Caki2 (cell line): ENCODE results near the gene ZNF804A. TPM values are rescaled to one million over a fixed set of nuclear protein-coding genes. Genes with fewer than 3 reads are reported as not detected.
"Not testable (repeated sequence)": the region's sequence is repeated elsewhere in the genome, so short reads cannot be mapped to it uniquely, and the experiment has no call there.

ENCODE experiments used
- DNase-seq: peaks from one replicate; pipeline ENCODE4 v3.0.0-alpha.2; 2015; ENCODE audit warnings: low read depth
- in situ Hi-C: cut with HindIII; loops from 2 replicates; pipeline ENCODE4 v1.10.0; 2016; ENCODE audit warnings: low sequenced_read_pairs, low pct_unique_long_range_greater_than_20kb, mixed read lengths
- total RNA-seq: library from RNA; depleted of rRNA; stranded (reverse); fragments of >200 nt; shearing (Covaris generic); gene quantifications from 2 replicates; pipeline ENCODE4 v1.2.3, GENCODE V29; 2014; ENCODE audit warnings: low replicate concordance

Gene ZNF804A
- total RNA-seq, 1 experiment from 2014 or later: not detected

DNA sequence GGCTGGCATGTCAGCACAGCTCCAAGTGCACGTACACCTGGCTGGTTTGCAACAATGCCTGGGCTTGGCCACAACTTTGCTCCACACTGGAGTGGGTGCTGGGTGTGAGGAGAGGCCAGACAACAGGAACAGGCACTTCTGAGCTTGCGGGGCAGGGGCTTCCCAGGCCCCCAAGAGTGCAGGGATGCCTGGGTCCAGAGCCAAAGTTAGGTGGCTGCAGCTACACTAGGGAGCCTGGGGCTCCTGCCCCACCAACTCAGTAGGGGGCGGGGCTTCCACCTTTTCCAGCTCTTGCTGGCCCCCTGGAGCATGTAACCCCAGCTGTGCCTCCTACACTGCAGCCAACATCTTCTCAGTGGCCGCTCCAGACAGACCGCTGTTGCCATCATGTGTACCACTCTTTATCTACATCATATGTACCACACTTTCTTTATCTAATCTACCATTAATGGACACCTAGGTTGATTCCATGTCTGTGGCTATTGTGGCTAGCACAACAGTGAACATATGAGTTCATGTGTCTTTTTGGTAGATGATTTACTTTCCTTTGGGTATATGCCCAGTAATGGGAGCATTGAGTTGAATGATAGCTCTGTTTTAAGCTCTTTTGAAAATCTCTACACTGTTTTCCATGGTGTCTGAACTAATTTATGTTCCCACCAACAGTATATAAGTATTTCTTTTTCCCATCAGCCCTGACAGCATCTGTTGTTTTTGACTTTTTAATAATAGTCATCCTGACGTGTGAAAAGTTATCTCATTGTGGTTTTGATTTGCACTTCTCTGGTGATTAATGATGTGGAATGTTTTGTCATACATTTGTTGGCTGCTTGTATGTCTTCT, 87.9 kb downstream of the ZNF804A start:
- peak; percentile 34 for DNase-seq
- in situ Hi-C loops: no loop called here

GRCh38 chr2:184689638-184690037, 91.3 kb downstream of the ZNF804A start:
- in situ Hi-C loops: no loop called here
- DNase-seq: no peak

DNA sequence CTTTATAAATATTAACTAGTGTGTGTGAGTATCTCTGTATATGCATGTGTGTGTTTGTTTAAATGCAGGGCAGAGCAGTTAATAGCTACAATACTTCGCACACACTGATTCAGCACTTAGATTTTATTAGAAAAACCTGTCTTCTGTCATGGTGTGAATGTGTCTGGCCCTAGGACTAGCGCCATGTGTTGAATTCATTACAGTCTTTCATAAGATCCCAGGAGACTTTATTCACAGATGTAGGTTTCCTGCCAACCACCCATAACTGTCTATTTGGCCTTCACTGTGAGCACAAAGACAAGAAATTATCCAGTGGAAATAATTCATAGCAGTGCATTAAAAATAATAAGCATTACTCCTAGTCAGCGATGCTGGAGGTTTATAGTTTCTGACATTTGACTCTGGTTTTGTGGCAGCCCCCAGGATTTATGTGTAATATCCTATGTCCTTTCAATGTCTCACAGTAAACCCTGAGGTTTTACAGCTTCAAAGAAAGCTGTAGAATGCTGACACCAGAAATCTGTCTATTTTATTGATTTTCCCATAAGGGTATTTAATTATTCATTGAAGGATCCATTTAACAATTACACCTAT, 93.9 kb downstream of the ZNF804A start:
- in situ Hi-C loops: no loop called here
- no peak for DNase-seq

DNA sequence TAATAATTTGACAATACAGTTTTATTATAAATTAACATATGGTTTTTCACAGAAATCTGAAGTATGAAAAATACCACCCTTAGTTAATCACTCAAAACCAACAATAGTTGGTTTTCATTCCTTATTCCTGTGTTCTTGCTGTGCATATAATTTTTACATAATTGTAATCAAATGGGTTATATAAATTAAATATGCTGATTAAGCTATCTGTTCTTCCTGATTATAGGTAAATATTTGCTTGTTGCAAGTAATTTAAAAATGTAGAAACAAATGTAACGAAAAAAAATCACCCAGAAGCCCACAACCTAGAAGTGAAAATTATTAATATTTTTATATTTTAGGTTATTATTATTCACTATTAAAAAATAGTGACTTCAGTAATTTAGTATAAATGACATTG, 98.3 kb downstream of the ZNF804A start:
- in situ Hi-C loops: no loop called here
- DNase-seq: no peak

- no peak for DNase-seq
- in situ Hi-C loops: no loop called here
These were observed 100.1 kb downstream of the ZNF804A start for GRCh38 chr2:184698476-184698875.

- no peak for DNase-seq
- in situ Hi-C loops: no loop called here
These were observed 123.6 kb downstream of the ZNF804A start for GRCh38 chr2:184721881-184722280.

GRCh38 chr2:184727813-184728212, 129.5 kb downstream of the ZNF804A start:
- no peak for DNase-seq
- in situ Hi-C loops: no loop called here

DNA sequence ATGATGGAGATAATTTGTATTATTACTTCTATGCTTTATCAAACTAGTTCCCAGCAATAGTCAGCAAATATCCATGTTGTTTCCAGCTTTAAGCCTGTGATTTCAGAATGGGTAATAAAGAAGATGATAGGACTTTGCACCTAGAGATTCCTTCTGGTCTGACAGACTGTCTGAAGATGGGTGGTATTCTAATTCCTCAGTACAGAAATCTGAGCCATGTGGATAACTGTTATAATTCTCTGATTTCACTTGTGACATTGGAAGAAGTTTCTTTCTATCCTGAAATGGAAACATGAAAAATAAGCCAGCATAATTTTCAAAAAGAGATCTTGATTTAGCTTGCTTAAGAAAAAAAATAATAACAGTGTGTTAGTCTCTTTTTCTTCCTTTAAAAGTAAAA, 130.1 kb downstream of the ZNF804A start:
- DNase-seq: no peak
- in situ Hi-C loops: no loop called here

GRCh38 chr2:184729581-184729980, 131.3 kb downstream of the ZNF804A start:
- DNase-seq: no peak
- in situ Hi-C loops: no loop called here

DNA sequence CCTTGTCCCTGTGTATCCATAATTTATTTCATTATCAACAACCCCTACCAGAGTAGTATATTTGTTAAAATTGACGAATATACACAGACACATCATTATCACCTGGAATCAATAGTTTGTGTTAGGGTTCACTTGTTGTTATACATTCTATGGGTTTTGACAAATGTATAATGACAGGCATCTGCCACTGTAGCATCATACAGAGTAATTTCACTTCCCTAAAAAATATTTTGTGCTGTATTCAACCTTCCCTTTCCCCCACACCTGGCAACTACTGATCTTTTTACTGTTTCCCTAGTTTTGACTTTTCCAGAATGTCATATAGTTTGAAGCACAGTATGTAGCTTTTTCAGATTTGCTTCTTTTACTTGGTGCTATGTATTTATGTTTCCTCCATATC, 132.0 kb downstream of the ZNF804A start:
- in situ Hi-C loops: no loop called here
- no peak for DNase-seq

GRCh38 chr2:184734338-184734737, 136.0 kb downstream of the ZNF804A start:
- in situ Hi-C loops: no loop called here
- DNase-seq: no peak

- in situ Hi-C loops: no loop called here
These were observed 137.3 kb downstream of the ZNF804A start for GRCh38 chr2:184735611-184736010.

GRCh38 chr2:184743096-184743495, 144.8 kb downstream of the ZNF804A start:
- in situ Hi-C loops: no loop called here
- DNase-seq: no peak

More at GRCh38 chr2:184735611-184736010, 137.3 kb downstream of the ZNF804A start:
- no peak for DNase-seq

DNA sequence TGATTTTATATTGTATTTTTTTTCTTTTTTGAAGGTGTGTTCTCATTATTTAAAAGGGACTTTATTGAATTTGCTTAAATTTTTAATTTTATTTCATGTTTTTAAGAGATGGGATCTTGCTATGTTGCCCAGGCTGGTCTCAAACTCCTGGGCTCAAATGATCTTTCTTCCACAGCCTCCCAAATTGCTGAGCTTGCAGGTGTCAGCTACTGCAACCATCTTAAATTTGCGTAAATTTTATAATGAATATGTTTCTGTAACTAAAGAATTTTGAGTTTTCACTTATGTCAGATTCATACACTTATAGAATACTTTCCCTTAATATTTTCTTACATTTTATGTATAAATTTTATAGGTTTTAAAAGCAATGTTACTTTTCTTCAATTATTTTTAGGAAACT, 157.8 kb downstream of the ZNF804A start:
- in situ Hi-C loops: no loop called here
- no peak for DNase-seq

DNA sequence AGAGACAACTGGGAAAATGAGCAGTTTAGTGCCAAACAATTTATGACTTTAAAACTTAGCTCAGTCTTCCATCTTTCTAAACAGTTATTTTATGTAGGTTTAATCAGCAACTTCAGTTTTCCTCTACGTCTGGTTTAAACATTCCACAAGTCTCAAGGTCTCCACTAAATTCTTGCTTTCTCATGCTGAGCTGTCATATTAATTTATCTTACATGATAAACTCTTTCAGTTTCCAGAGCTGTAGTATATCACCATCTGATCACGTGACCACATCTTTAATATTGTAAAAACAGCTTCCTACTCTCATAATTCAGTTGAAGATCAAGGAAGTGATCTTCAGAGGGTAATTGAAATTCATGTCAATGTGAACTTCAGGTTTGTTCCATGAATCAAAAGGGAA, 158.6 kb downstream of the ZNF804A start:
- in situ Hi-C loops: no loop called here
- peak; percentile 2 for DNase-seq

GRCh38 chr2:184759557-184760255, 161.4 kb downstream of the ZNF804A start:
- DNase-seq, in situ Hi-C loops: not testable (repeated sequence)

DNA sequence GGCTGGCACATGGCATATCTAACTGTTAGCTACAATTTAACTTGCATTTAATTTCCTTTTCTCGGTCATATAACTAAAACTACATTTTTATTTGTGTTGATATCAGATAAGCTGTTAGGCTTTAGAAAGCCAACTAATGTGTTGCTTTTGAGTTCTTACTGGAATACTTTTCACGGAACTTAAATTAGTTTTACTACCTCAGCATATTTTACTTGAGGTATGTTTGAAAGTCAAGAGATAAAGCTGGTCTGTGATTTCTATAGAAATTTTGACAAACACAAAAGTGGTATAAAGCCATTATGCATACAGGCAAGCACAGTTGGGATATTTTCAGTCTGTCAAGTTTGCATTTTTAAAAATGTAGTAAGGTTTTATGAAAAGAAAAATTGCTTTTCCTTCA, 162.6 kb downstream of the ZNF804A start:
- no peak for DNase-seq
- in situ Hi-C loops: no loop called here

DNA sequence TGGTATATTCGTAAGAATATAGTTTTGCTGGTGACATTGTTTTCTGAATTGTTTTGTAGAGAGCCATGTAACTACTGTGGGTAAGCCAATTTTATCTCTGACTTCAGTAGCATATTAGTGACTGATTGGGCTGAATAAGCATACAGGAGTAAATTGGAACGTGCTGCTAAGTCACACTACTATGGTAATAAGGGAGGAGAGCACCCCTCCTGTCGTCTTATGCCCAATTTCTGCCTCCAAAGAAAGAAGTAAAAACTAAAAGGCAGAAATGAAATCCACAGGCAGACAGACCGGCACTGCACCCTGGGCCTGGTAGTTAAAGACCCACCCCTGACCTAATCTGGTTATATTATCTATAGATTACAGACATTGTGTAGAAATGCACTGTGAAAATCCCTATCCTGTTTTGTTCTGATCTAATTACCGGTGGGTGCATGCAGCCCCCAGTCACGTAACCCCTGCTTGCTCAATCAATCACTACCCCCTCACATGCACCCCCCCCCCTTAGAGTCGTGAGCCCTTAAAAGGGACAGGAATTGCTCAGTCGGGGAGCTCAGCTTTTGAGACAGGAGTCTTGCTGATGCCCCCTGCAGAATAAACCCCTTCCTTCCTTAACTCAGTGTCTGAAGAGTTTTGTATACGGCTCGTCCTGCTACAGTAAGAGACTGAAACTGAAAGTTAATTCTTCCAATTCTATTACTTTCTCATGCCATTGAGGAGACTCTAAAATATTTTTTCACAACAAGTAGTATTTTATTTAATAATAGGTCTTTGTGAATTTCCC, 167.0 kb downstream of the ZNF804A start:
- in situ Hi-C loops: no loop called here
- DNase-seq: no peak

DNA sequence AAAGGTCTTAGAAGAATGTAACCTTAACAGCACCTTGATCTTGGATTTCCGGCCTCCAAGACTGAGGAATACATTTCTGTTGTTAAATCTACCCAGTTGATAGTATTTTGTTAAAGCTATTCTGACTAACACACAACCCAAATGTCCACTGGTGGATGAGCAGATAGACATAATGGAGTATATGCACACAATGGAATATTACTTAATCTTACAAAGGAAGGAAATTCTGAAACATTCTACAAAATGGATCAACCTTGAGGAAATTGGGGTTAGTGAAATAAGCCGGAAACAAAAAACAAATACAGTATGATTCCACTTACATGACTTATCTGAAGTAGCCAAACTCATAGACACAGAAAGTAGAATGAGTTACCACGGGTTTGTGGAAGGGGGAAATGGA, 168.7 kb downstream of the ZNF804A start:
- in situ Hi-C loops: no loop called here
- DNase-seq: no peak
